Measurements from ENCODE around the gene TCERG1L.

TCERG1L gene

GRCh38 chr10:131094527-131095312 is 216.8 kb downstream of the TCERG1L start:
- no peak for DNase-seq

GRCh38 chr10:131093795-131094366 is 217.6 kb downstream of the TCERG1L start:
- DNase-seq: no peak

GRCh38 chr10:131093346-131093745 is 218.2 kb downstream of the TCERG1L start:
- DNase-seq: no peak

GRCh38 chr10:131092876-131093275 is 218.6 kb downstream of the TCERG1L start:
- no peak for DNase-seq

GRCh38 chr10:131092386-131092785 is 219.1 kb downstream of the TCERG1L start:
- DNase-seq: no peak

GRCh38 chr10:131091682-131092081 is 219.8 kb downstream of the TCERG1L start:
- no peak for DNase-seq

GRCh38 chr10:131090761-131091661 is 220.5 kb downstream of the TCERG1L start:
- DNase-seq: no peak

- DNase-seq: no peak
Measured at GRCh38 chr10:131089861-131090260, 221.7 kb downstream of the TCERG1L start.

GRCh38 chr10:131089150-131089549 is 222.4 kb downstream of the TCERG1L start:
- no peak for DNase-seq

- DNase-seq: no peak
Measured at GRCh38 chr10:131088619-131089018, 222.9 kb downstream of the TCERG1L start.

- DNase-seq: no peak
Measured at GRCh38 chr10:131087464-131088215, 223.9 kb downstream of the TCERG1L start.

- DNase-seq: no peak
Measured at GRCh38 chr10:131086511-131086910, 225.0 kb downstream of the TCERG1L start.

GRCh38 chr10:131086094-131086493 is 225.4 kb downstream of the TCERG1L start:
- DNase-seq: no peak

GRCh38 chr10:131085091-131085860 is 226.2 kb downstream of the TCERG1L start:
- no peak for DNase-seq

- no peak for DNase-seq
Measured at GRCh38 chr10:131084791-131085090, 226.8 kb downstream of the TCERG1L start.

GRCh38 chr10:131083915-131084790 is 227.4 kb downstream of the TCERG1L start:
- peak in 1 of 3 donors; percentile 4 for DNase-seq

- no peak for DNase-seq
Measured at GRCh38 chr10:131082991-131083481, 228.5 kb downstream of the TCERG1L start.

- DNase-seq: no peak
Measured at GRCh38 chr10:131082201-131082850, 229.2 kb downstream of the TCERG1L start.

- no peak for DNase-seq
Measured at GRCh38 chr10:131081786-131082185, 229.7 kb downstream of the TCERG1L start.

- no peak for DNase-seq
Measured at GRCh38 chr10:131081376-131081775, 230.1 kb downstream of the TCERG1L start.
